B cell (primary cell): ENCODE measurements around the gene PHF19. TPM values are rescaled to one million over a fixed set of nuclear protein-coding genes. Genes with fewer than 3 reads are reported as not detected.

Experiments used
- ATAC-seq: fragments of 200-7000 bp; cut with Tn5 transposase; one replicate; pipeline ENCODE4 v1.10.0; 2021; ENCODE audit warnings: low read depth, mild to moderate bottlenecking, moderate number of reproducible peaks, moderate library complexity
- CTCF ChIA-PET: fragments of 350-600 bp; sonication (Branson Sonifier 250); formaldehyde crosslinking; loops from one replicate; lab custom pipeline; 2021; ENCODE audit warnings: antibody characterized with exemption, inconsistent platforms; lab: Charles Lee
- POLR2A ChIA-PET: fragments of 350-600 bp; sonication (Branson Sonifier 250); formaldehyde crosslinking; loops from one replicate; lab custom pipeline; 2021; ENCODE audit warnings: antibody characterized with exemption; lab: Charles Lee
- DNase-seq: peaks from one replicate; pipeline ENCODE4 v3.0.0; 2013
- H2AFZ ChIP-seq: 2 replicates; pipeline ENCODE4 v1.6.1; 2012; ENCODE audit warnings: mild to moderate bottlenecking, low read depth, low read length; ENCODE audit not compliant: insufficient read depth, poor library complexity, severe bottlenecking
- H3K27ac ChIP-seq, 2 donors: 1 replicate in 1 of 2; 2 replicates in 1 of 2; pipeline ENCODE4 v1.5.1; 2012 to 2013; ENCODE audit warnings: low read length in 2 of 2, mild to moderate bottlenecking in 2 of 2, moderate library complexity in 1 of 2
- H3K27me3 ChIP-seq, 4 experiments: fragments of 200-600 bp in 1 of 4; sonication (generic) in 1 of 4; replicated peaks in 1 of 4; 1 replicate in 2 of 4; 2 replicates in 2 of 4; pipeline versions ENCODE4 v1.6.1 to v1.7.0; 2013 to 2016; ENCODE audit warnings: low read length in 3 of 4, mild to moderate bottlenecking in 2 of 4, mixed read lengths in 1 of 4, moderate library complexity in 1 of 4; ENCODE audit not compliant: insufficient read depth in 4 of 4, control insufficient read depth in 3 of 4; ENCODE audit errors: control extremely low read depth in 1 of 4
- H3K36me3 ChIP-seq, 2 experiments: replicated peaks in 1 of 2; 1 replicate in 1 of 2; 2 replicates in 1 of 2; pipeline versions ENCODE4 v1.6.1 to v1.7.1; 2013; ENCODE audit warnings: low read length in 1 of 2; ENCODE audit not compliant: insufficient read depth in 2 of 2, control insufficient read depth in 1 of 2; ENCODE audit errors: control extremely low read depth in 1 of 2, extremely low read depth in 1 of 2
- H3K4me1 ChIP-seq, 2 donors: fragments of 200-600 bp in 1 of 2; sonication (generic) in 1 of 2; 1 replicate in 1 of 2; 2 replicates in 1 of 2; pipeline versions ENCODE4 v1.5.1 to v1.6.1; 2013 to 2017; ENCODE audit warnings: low read length in 2 of 2; ENCODE audit not compliant: control insufficient read depth in 2 of 2, insufficient read depth in 2 of 2
- H3K4me2 ChIP-seq: replicated peaks from 2 replicates; pipeline ENCODE3; 2012; ENCODE audit warnings: mild to moderate bottlenecking, low read depth, low read length; ENCODE audit not compliant: poor library complexity, severe bottlenecking
- H3K4me3 ChIP-seq, 5 experiments: fragments of 200-600 bp in 1 of 5; sonication (generic) in 1 of 5; 1 replicate in 3 of 5; 2 replicates in 2 of 5; pipeline versions ENCODE4 v1.5.1 to v1.7.0; 2011 to 2016; ENCODE audit warnings: low read length in 4 of 5, mild to moderate bottlenecking in 4 of 5, low read depth in 2 of 5, control low read depth in 1 of 5, moderate library complexity in 1 of 5; ENCODE audit not compliant: insufficient read depth in 1 of 5; ENCODE audit errors: control extremely low read depth in 1 of 5, extremely low read depth in 1 of 5
- H3K79me2 ChIP-seq: fragments of 200-600 bp; sonication (generic); one replicate; pipeline ENCODE4 v1.6.0; 2016; ENCODE audit warnings: low read length; ENCODE audit not compliant: control insufficient read depth, insufficient read depth
- H3K9ac ChIP-seq: fragments of 200-600 bp; sonication (generic); 2 replicates; pipeline ENCODE4 v1.6.1; 2017; ENCODE audit warnings: mild to moderate bottlenecking, low read length, moderate library complexity
- H3K9me3 ChIP-seq, 3 donors: one replicate each; pipeline versions ENCODE4 v1.6.1 to v1.7.1; 2013; ENCODE audit warnings: low read length in 2 of 3; ENCODE audit not compliant: control insufficient read depth in 2 of 3, insufficient read depth in 1 of 3; ENCODE audit errors: control extremely low read depth in 1 of 3
- H4K20me1 ChIP-seq: 2 replicates; pipeline ENCODE4 v1.6.0; 2012; ENCODE audit warnings: mild to moderate bottlenecking, low read length; ENCODE audit not compliant: insufficient read depth, control insufficient read depth, poor library complexity, severe bottlenecking
- H3K27ac Mint-ChIP-seq: one replicate; pipeline ENCODE4 v1.8.0; 2021; ENCODE audit warnings: mixed read lengths
- H3K27me3 Mint-ChIP-seq: one replicate; pipeline ENCODE4 v1.8.0; 2021; ENCODE audit warnings: mixed read lengths
- H3K4me1 Mint-ChIP-seq: one replicate; pipeline ENCODE4 v1.8.0; 2021; ENCODE audit warnings: mixed read lengths
- H3K4me3 Mint-ChIP-seq: one replicate; pipeline ENCODE4 v1.8.0; 2021; ENCODE audit warnings: mixed read lengths
- H3K9me3 Mint-ChIP-seq: one replicate; pipeline ENCODE4 v1.8.0; 2022; ENCODE audit warnings: mixed read lengths; ENCODE audit not compliant: insufficient read depth
- EZH2 ChIP-seq: IDR thresholded peaks from 2 replicates; pipeline ENCODE4 v1.6.1; 2012; ENCODE audit warnings: borderline replicate concordance, low read depth, mild to moderate bottlenecking, moderate library complexity, low read length; ENCODE audit not compliant: insufficient read depth, poor library complexity, severe bottlenecking
- WGBS: methylation state at CpG from one replicate; pipeline ENCODE4 v1.1.5; 2013; ENCODE audit warnings: missing lambda C conversion rate; ENCODE audit not compliant: insufficient coverage; 5-methylcytosine and 5-hydroxymethylcytosine counted together
- intact Hi-C: fragments of 100-400 bp; cut with micrococcal nuclease; formaldehyde crosslinking; loops from one replicate; pipeline ENCODE4 v1.10.0; 2022
- polyA plus RNA-seq: library from polyadenylated mRNA; depleted of rRNA; stranded (reverse); fragments of >200 nt; gene quantifications from 2 replicates; pipeline ENCODE4 v1.2.3, GENCODE V29; 2012
- total RNA-seq, 2 donors: library from RNA; stranded (reverse); fragments of 120-200 nt in 1 of 2; gene quantifications; 1 replicate in 1 of 2; 2 replicates in 1 of 2; pipeline versions ENCODE4 v1.2.3 to v1.2.4, GENCODE V29; 2013 to 2022
- TF ChIP-seq, protein P1 (sequence below): fragments of 200-600 bp; IDR thresholded peaks from one replicate; pipeline ENCODE4 v1.8.0; 2022; ENCODE audit warnings: antibody characterized with exemption, mild to moderate bottlenecking

The PHF19 gene
- total and polyA plus RNA-seq, 2 donors (not counting 1 experiment from before 2014, with no cell fraction given): 17.0 to 20.9 TPM

- POLR2A ChIA-PET: interaction anchor here (1.1 kb wide), 1 partner anchor 12 kb away, joined by 3 read pairs; no protein-coding TSS in a partner anchor
- Histone ChIP-seq H3K4me2 (no peak overlapping the region), H3K79me2 (peaks cover 4% of the 10 kb centered on the region), H3K27me3 (no peaks in the 10 kb centered on the region), H3K36me3 (peaks cover 0 to 1% of the 10 kb centered on the region in 2 experiments), H3K27ac (no peak overlapping the region), H3K9ac (no peak overlapping the region), H3K4me1 (peaks cover 35 to 66% of the 10 kb centered on the region in 2 donors), H4K20me1 (no peaks in the 10 kb centered on the region), H2AFZ (no peak overlapping the region), H3K4me3 (no peak overlapping the region), H3K9me3 (peaks cover 0 to 1% (median 0%) of the 10 kb centered on the region in 3 donors)
- CTCF ChIA-PET: interaction anchor here (0.9 to 1.9 kb wide), 6 partner anchors 9 to 59 kb away, joined by 3 to 4 read pairs (median 3); no protein-coding TSS in a partner anchor
- no peaks in the 10 kb centered on the region for H3K27me3 Mint-ChIP-seq
- peaks cover 69% of the 10 kb centered on the region for H3K4me1 Mint-ChIP-seq
- peak overlapping the region; percentile 19 for H3K4me3 Mint-ChIP-seq
- no peaks in the 10 kb centered on the region for H3K9me3 Mint-ChIP-seq
- 93% methylated on average over 2 of the region's 7 CpGs for WGBS
- DNase-seq (no peak), ATAC-seq (no peak)
- H3K27ac Mint-ChIP-seq: peak overlapping the region; percentile 32
- intact Hi-C loops: no loop called here
- TF ChIP-seq EZH2: no peak
- TF ChIP-seq, protein P1, sequence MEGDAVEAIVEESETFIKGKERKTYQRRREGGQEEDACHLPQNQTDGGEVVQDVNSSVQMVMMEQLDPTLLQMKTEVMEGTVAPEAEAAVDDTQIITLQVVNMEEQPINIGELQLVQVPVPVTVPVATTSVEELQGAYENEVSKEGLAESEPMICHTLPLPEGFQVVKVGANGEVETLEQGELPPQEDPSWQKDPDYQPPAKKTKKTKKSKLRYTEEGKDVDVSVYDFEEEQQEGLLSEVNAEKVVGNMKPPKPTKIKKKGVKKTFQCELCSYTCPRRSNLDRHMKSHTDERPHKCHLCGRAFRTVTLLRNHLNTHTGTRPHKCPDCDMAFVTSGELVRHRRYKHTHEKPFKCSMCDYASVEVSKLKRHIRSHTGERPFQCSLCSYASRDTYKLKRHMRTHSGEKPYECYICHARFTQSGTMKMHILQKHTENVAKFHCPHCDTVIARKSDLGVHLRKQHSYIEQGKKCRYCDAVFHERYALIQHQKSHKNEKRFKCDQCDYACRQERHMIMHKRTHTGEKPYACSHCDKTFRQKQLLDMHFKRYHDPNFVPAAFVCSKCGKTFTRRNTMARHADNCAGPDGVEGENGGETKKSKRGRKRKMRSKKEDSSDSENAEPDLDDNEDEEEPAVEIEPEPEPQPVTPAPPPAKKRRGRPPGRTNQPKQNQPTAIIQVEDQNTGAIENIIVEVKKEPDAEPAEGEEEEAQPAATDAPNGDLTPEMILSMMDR: no peak
These were observed 45.6 kb upstream of the PHF19 start for GRCh38 chr9:120922404-120923195.
